Transverse colon (tissue), 3 donors: ENCODE results near the gene FTCD.

ENCODE experiments used
- POLR2A ChIP-seq: fragments of 450-650 bp; IDR thresholded peaks from one replicate; pipeline ENCODE4 v1.6.1; 2016; ENCODE audit warnings: antibody characterized with exemption, mild to moderate bottlenecking, moderate library complexity
- TF ChIP-seq, protein P1 (sequence below), 5 experiments: fragments of 200-600 bp in 3 of 5; fragments of 450-650 bp in 2 of 5; sonication (generic) in 3 of 5; IDR thresholded peaks; 1 replicate in 2 of 5; 2 replicates in 3 of 5; pipeline ENCODE4 v1.5.1; 2016 to 2017; ENCODE audit warnings: antibody characterized with exemption in 5 of 5, inconsistent platforms in 3 of 5, mild to moderate bottlenecking in 2 of 5, moderate library complexity in 1 of 5

DNA sequence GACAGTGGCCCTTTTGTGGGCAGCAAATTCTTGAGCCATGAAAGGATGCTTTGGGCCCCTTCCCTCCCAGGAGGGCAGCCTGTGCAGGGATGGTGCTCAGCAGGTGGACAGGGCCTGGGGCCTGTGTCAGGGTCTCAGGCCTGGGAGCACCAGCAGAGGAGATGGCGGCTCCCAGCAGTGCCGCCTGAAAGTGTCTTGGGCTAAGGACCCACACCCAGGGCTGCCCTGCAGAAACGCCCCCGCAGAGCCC is 23.9 kb downstream of the FTCD start:
- TF ChIP-seq, protein P1, sequence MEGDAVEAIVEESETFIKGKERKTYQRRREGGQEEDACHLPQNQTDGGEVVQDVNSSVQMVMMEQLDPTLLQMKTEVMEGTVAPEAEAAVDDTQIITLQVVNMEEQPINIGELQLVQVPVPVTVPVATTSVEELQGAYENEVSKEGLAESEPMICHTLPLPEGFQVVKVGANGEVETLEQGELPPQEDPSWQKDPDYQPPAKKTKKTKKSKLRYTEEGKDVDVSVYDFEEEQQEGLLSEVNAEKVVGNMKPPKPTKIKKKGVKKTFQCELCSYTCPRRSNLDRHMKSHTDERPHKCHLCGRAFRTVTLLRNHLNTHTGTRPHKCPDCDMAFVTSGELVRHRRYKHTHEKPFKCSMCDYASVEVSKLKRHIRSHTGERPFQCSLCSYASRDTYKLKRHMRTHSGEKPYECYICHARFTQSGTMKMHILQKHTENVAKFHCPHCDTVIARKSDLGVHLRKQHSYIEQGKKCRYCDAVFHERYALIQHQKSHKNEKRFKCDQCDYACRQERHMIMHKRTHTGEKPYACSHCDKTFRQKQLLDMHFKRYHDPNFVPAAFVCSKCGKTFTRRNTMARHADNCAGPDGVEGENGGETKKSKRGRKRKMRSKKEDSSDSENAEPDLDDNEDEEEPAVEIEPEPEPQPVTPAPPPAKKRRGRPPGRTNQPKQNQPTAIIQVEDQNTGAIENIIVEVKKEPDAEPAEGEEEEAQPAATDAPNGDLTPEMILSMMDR (IDR thresholded peaks at IDR 0.05): no peak
- no peak for TF ChIP-seq POLR2A
